Measurements from ENCODE around the gene TSPAN33. TPM values are rescaled to one million over a fixed set of nuclear protein-coding genes. Genes with fewer than 3 reads are reported as not detected.

TSPAN33 gene
- total and polyA plus RNA-seq, 9 of the 15 experiments (the other 6 are each of a cell fraction or from before 2014, with no cell fraction given) = 0.03 to 1.5 (median 0.23) TPM; not detected in 2

GRCh38 chr7:129212126-129212525, 67.6 kb downstream of the TSPAN33 start:
- no peak for ATAC-seq

DNA sequence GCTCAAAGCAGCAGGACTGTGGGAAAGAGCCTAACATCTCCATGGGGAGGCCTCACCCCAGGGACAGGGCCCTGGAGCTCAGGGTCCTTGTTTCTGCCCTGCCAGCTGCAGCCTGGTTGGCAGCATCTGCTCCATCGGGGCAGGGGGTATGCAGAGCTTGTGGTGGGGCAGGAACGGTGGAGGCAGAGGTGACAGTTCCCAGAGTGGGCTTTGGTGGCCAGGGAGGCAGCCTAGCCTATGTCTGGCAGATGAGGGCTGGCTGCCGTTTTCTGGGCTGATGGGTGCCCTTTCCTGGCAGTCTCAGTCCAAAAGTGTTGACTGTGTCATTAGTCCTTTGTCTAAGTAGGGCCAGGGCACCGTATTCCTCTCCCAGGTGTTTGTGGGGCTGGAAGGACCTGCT, 68.1 kb downstream of the TSPAN33 start:
- intact Hi-C loops (cut with micrococcal nuclease) = loop anchor here (5.0 kb wide), 2 partner anchors 120 to 290 kb away; no protein-coding TSS in a partner anchor
- POLR2A ChIA-PET = interaction anchor here (0.6 to 0.7 kb wide), 2 partner anchors 158 to 501 kb away, joined by 3 read pairs; no protein-coding TSS in a partner anchor
- CTCF ChIA-PET (ENCODE audit: low intra/inter-chr PET ratio) = no interaction called here

More at GRCh38 chr7:129212126-129212525, 67.6 kb downstream of the TSPAN33 start:
- Histone ChIP-seq H3K4me1 (replicated peaks in 1 of 2; ENCODE audit: control insufficient read depth in 2 of 2, insufficient read depth in 2 of 2, low read length in 2 of 2) (peaks cover 5 to 7% of the 10 kb centered on the region in 2 experiments; a peak in 3 of 5 replicates), H3K4me3 (no peak overlapping the region), H3K27ac (ENCODE audit: extremely low read depth, low read depth, low read length) (no peak overlapping the region), H3K9me1 (ENCODE audit: control insufficient read depth, insufficient read depth, low read length) (no peaks in the 10 kb centered on the region), H3K9me3 (replicated peaks; ENCODE audit: control insufficient read depth, insufficient read depth, low read depth, low read length) (no peaks in the 10 kb centered on the region), H4K20me1 (replicated peaks; ENCODE audit: control insufficient read depth, insufficient read depth, low read length) (peaks cover 9% of the 10 kb centered on the region), H3K36me3 (ENCODE audit: control insufficient read depth, insufficient read depth, low read length) (no peaks in the 10 kb centered on the region), H3K79me2 (ENCODE audit: control insufficient read depth, insufficient read depth, low read length) (no peaks in the 10 kb centered on the region), H2AFZ (ENCODE audit: low read depth, low read length) (no peak overlapping the region), H3K9ac (ENCODE audit: insufficient read depth in 1 of 2, low read depth in 2 of 2, low read length in 2 of 2) (0 out of 4 replicates have a peak overlapping the region, but pooled peaks of 1 of the 2 experiments have one; percentile 1), H3K27me3 (ENCODE audit: control insufficient read depth in 2 of 2, insufficient read depth in 2 of 2, low read length in 2 of 2) (peaks cover 41 to 66% of the 10 kb centered on the region in 2 experiments), H3K4me2 (ENCODE audit: insufficient read depth, low read length) (no peak overlapping the region)
- no TSS peak for BruUV-seq (replicated peaks)
- 13% methylated on average over 12 of the region's 14 CpGs for WGBS (ENCODE audit: insufficient coverage, low coverage, missing lambda C conversion rate)
- in situ Hi-C loops (cut with MboI) (no loop called here), intact Hi-C loops (cut with micrococcal nuclease) (loop anchor here (5.0 kb wide), 2 partner anchors 120 to 290 kb away; no protein-coding TSS in a partner anchor)
- no peak for TF ChIP-seq TGIF2 (CRISPR knock-in tag; IDR thresholded peaks at IDR 0.05)
- TF ChIP-seq ZC3H4 (CRISPR knock-in tag; IDR thresholded peaks at IDR 0.05; ENCODE audit: borderline replicate concordance) = 0 out of 2 replicates have a peak, but pooled peaks have one; percentile 31
- TF ChIP-seq ZNF282 (CRISPR knock-in tag; IDR thresholded peaks at IDR 0.05) = no peak
- ChIA-PET POLR2A (interaction anchor here (0.6 kb wide), 1 partner anchor 502 kb away, joined by 3 read pairs; no protein-coding TSS in a partner anchor), CTCF (ENCODE audit: low intra/inter-chr PET ratio) (no interaction called here)
- DNase-seq (ENCODE audit: extremely low read depth in 1 of 4, low spot score in 3 of 4) = no peak
- FAIRE-seq = no peak

More for the DNA sequence above, 68.1 kb downstream of the TSPAN33 start:
- BruUV-seq (replicated peaks) = no TSS peak
- H3K4me1 ChIP-seq (replicated peaks in 1 of 2; ENCODE audit: control insufficient read depth in 2 of 2, insufficient read depth in 2 of 2, low read length in 2 of 2) = peaks cover 5 to 7% of the 10 kb centered on the region in 2 experiments; a peak in 3 of 5 replicates
- H3K27me3 ChIP-seq (ENCODE audit: control insufficient read depth in 2 of 2, insufficient read depth in 2 of 2, low read length in 2 of 2) = peaks cover 38 to 63% of the 10 kb centered on the region in 2 experiments
- ATAC-seq (no peak), FAIRE-seq (no peak), DNase-seq (ENCODE audit: extremely low read depth in 1 of 4, low spot score in 3 of 4) (no peak)
- H3K9me3 ChIP-seq (replicated peaks; ENCODE audit: control insufficient read depth, insufficient read depth, low read depth, low read length) = no peaks in the 10 kb centered on the region
- no peak overlapping the region for H3K27ac ChIP-seq (ENCODE audit: extremely low read depth, low read depth, low read length)
- 2% methylated on average over 4 of the region's 4 CpGs for WGBS (ENCODE audit: insufficient coverage, low coverage, missing lambda C conversion rate)
- H3K4me3 ChIP-seq = no peak overlapping the region
- H3K9ac ChIP-seq (ENCODE audit: insufficient read depth in 1 of 2, low read depth in 2 of 2, low read length in 2 of 2) = 0 out of 4 replicates have a peak overlapping the region, but pooled peaks of 1 of the 2 experiments have one; percentile 1
- no peaks in the 10 kb centered on the region for H3K36me3 ChIP-seq (ENCODE audit: control insufficient read depth, insufficient read depth, low read length)
- no peaks in the 10 kb centered on the region for H3K79me2 ChIP-seq (ENCODE audit: control insufficient read depth, insufficient read depth, low read length)
- H4K20me1 ChIP-seq (replicated peaks; ENCODE audit: control insufficient read depth, insufficient read depth, low read length) = peaks cover 6% of the 10 kb centered on the region; the same call in 1 of the 2 replicates
- in situ Hi-C loops (cut with MboI) = no loop called here
- H2AFZ ChIP-seq (ENCODE audit: low read depth, low read length) = no peak overlapping the region
- H3K4me2 ChIP-seq (ENCODE audit: insufficient read depth, low read length) = no peak overlapping the region
- 0 out of 2 replicates have a peak, but pooled peaks have one; percentile 12 for TF ChIP-seq PRMT5 (CRISPR knock-in tag; IDR thresholded peaks at IDR 0.05)
- TF ChIP-seq, protein P1, sequence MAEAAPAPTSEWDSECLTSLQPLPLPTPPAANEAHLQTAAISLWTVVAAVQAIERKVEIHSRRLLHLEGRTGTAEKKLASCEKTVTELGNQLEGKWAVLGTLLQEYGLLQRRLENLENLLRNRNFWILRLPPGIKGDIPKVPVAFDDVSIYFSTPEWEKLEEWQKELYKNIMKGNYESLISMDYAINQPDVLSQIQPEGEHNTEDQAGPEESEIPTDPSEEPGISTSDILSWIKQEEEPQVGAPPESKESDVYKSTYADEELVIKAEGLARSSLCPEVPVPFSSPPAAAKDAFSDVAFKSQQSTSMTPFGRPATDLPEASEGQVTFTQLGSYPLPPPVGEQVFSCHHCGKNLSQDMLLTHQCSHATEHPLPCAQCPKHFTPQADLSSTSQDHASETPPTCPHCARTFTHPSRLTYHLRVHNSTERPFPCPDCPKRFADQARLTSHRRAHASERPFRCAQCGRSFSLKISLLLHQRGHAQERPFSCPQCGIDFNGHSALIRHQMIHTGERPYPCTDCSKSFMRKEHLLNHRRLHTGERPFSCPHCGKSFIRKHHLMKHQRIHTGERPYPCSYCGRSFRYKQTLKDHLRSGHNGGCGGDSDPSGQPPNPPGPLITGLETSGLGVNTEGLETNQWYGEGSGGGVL (CRISPR knock-in tag; IDR thresholded peaks at IDR 0.05) = no peak
- H3K9me1 ChIP-seq (ENCODE audit: control insufficient read depth, insufficient read depth, low read length) = no peaks in the 10 kb centered on the region

Data from K562 (cell line).